C4-2B (cell line): ENCODE data around the gene PCYT1B.

Experiments used
- CTCF ChIP-seq: fragments of 450-650 bp; conservative IDR thresholded peaks from 2 replicates; pipeline ENCODE4 v1.5.1; 2017; ENCODE audit warnings: mild to moderate bottlenecking
- ZFX ChIP-seq: fragments of 450-650 bp; IDR thresholded peaks from 2 replicates; pipeline ENCODE4 v1.6.1; 2017

- TF ChIP-seq CTCF (no peak), ZFX (no peak)
Observed at GRCh38 chrX:24513416-24513815, 133.7 kb downstream of the PCYT1B start.
